Calu3 (cell line): ENCODE results near the gene FGF7. TPM values are rescaled to one million over a fixed set of nuclear protein-coding genes. Genes with fewer than 3 reads are reported as not detected.

ENCODE experiments used
- BruUV-seq: library from RNA; stranded (reverse); fragments of 400-500 nt; replicated peaks from 2 replicates; lab custom pipeline; 2021; lab: Mats Ljungman, UMichigan
- CTCF ChIA-PET: fragments of 300-600 bp; sonication (Branson Sonifier 250); formaldehyde crosslinking; loops from one replicate; lab custom pipeline; 2022; ENCODE audit warnings: antibody characterized with exemption; lab: Charles Lee
- DNase-seq: peaks from one replicate; pipeline ENCODE4 v3.0.0; 2022
- H3K27ac Mint-ChIP-seq: one replicate; pipeline ENCODE4 v1.8.0; 2022; ENCODE audit warnings: mixed read lengths; ENCODE audit not compliant: unreplicated experiment
- H3K27me3 Mint-ChIP-seq: one replicate; pipeline ENCODE4 v1.8.0; 2022; ENCODE audit warnings: mixed read lengths; ENCODE audit not compliant: unreplicated experiment
- H3K36me3 Mint-ChIP-seq: one replicate; pipeline ENCODE4 v1.8.0; 2022; ENCODE audit warnings: mild to moderate bottlenecking, moderate library complexity, mixed read lengths; ENCODE audit not compliant: insufficient read depth, unreplicated experiment
- H3K4me1 Mint-ChIP-seq: one replicate; pipeline ENCODE4 v1.8.0; 2022; ENCODE audit warnings: mild to moderate bottlenecking, low read depth, mixed read lengths; ENCODE audit not compliant: unreplicated experiment
- H3K4me3 Mint-ChIP-seq: one replicate; pipeline ENCODE4 v1.8.0; 2022; ENCODE audit warnings: mild to moderate bottlenecking, low read depth, moderate library complexity, mixed read lengths; ENCODE audit not compliant: unreplicated experiment
- H3K9me3 Mint-ChIP-seq: one replicate; pipeline ENCODE4 v1.8.0; 2022; ENCODE audit warnings: low read depth, mixed read lengths; ENCODE audit not compliant: unreplicated experiment
- CTCF ChIP-seq: fragments of 200-600 bp; IDR thresholded peaks from one replicate; pipeline ENCODE4 v1.8.0; 2022; ENCODE audit warnings: antibody characterized with exemption; ENCODE audit not compliant: unreplicated experiment
- intact Hi-C: fragments of 100-400 bp; cut with micrococcal nuclease; formaldehyde crosslinking; loops from one replicate; pipeline ENCODE4 v1.10.0; 2022; ENCODE audit not compliant: unreplicated experiment
- total RNA-seq: library from RNA; stranded (reverse); gene quantifications from 2 replicates; pipeline ENCODE4 v1.2.3, GENCODE V29; 2022

Gene FGF7
- total RNA-seq, 1 experiment from 2014 or later: not detected

- BruUV-seq: no TSS peak
- Mint-ChIP-seq H3K4me1 (no peaks in the 10 kb centered on the region), H3K27me3 (peaks cover 11% of the 10 kb centered on the region), H3K36me3 (no peaks in the 10 kb centered on the region), H3K27ac (no peak overlapping the region), H3K4me3 (no peak overlapping the region), H3K9me3 (peaks cover 9% of the 10 kb centered on the region)
- DNase-seq: no peak
- intact Hi-C loops: no loop called here
- CTCF ChIA-PET: no interaction called here
- TF ChIP-seq CTCF: no peak
These were observed 98.8 kb downstream of the FGF7 start for GRCh38 chr15:49521802-49522201.

GRCh38 chr15:49528289-49528688, 105.2 kb downstream of the FGF7 start:
- Mint-ChIP-seq H3K27me3 (no peaks in the 10 kb centered on the region), H3K9me3 (peaks cover 7% of the 10 kb centered on the region), H3K27ac (no peak overlapping the region), H3K4me3 (no peak overlapping the region), H3K4me1 (no peaks in the 10 kb centered on the region), H3K36me3 (no peaks in the 10 kb centered on the region)
- DNase-seq: no peak
- intact Hi-C loops: no loop called here
- no TSS peak for BruUV-seq
- no peak for TF ChIP-seq CTCF
- CTCF ChIA-PET: no interaction called here

- no peaks in the 10 kb centered on the region for H3K4me1 Mint-ChIP-seq
- TF ChIP-seq CTCF: no peak
- no peak for DNase-seq
- H3K4me3 Mint-ChIP-seq: no peak overlapping the region
- H3K36me3 Mint-ChIP-seq: no peaks in the 10 kb centered on the region
- no peak overlapping the region for H3K27ac Mint-ChIP-seq
- BruUV-seq: no TSS peak
- CTCF ChIA-PET: no interaction called here
- intact Hi-C loops: no loop called here
- peaks cover 10% of the 10 kb centered on the region for H3K9me3 Mint-ChIP-seq
- H3K27me3 Mint-ChIP-seq: no peaks in the 10 kb centered on the region
These were observed 107.0 kb downstream of the FGF7 start for GRCh38 chr15:49530092-49530491.

Other genes with a start within 250 kb of the FGF7 start
- gene FAM227B, start 197.6 kb downstream of the FGF7 start, total RNA-seq: 1.9 and 2.2 TPM in 2 replicates
- 21.4 and 23.1 TPM in 2 replicates for gene DTWD1, start 197.8 kb downstream of the FGF7 start, total RNA-seq